ENCODE results near the gene SMIM26.
"Not testable (repeated sequence)": the region's sequence is repeated elsewhere in the genome, so short reads cannot be mapped to it uniquely, and the experiment has no call there.

SMIM26 gene

GRCh38 chr20:18566892-18567738, at the start of gene SMIM26:
TSS of gene SMIM26 (plus strand) at chr20:18567432. CDS start at chr20:18567479, 47 bp downstream.
- H3K9ac ChIP-seq (ENCODE audit: low read length): peak within 1 kb of the TSS; percentile 98
- H3K27me3 ChIP-seq (replicated peaks; ENCODE audit: control insufficient read depth, insufficient read depth, low read length): no peaks in the 10 kb centered on the region
- peak; percentile 97 for DNase-seq (ENCODE audit: low read depth)
- H3K36me3 ChIP-seq (ENCODE audit: control insufficient read depth, insufficient read depth, low read length, severe bottlenecking): peaks cover 20% of the 10 kb centered on the region
- H3K4me3 ChIP-seq (ENCODE audit: low read length): peak within 1 kb of the TSS; percentile 97
- H3K4me1 ChIP-seq (ENCODE audit: control insufficient read depth, insufficient read depth, low read length): peaks cover under 1% of the 10 kb centered on the region
- no peaks in the 10 kb centered on the region for H3K9me3 ChIP-seq (ENCODE audit: control insufficient read depth, low read length)

- peaks cover 32% of the 10 kb centered on the region for H3K36me3 ChIP-seq (ENCODE audit: control insufficient read depth, insufficient read depth, low read length, severe bottlenecking)
- not testable (repeated sequence) for H3K4me3 ChIP-seq (ENCODE audit: low read length); H3K9me3 ChIP-seq (ENCODE audit: control insufficient read depth, low read length)
These were observed 45.2 kb upstream of the SMIM26 start for GRCh38 chr20:18522066-18522465.

GRCh38 chr20:18523066-18523465, 44.2 kb upstream of the SMIM26 start:
- H3K4me3 ChIP-seq (ENCODE audit: low read length): no peak overlapping the region
- H3K36me3 ChIP-seq (ENCODE audit: control insufficient read depth, insufficient read depth, low read length, severe bottlenecking): peaks cover 30% of the 10 kb centered on the region
- H3K9me3 ChIP-seq (ENCODE audit: control insufficient read depth, low read length): no peaks in the 10 kb centered on the region
- no peak for DNase-seq (ENCODE audit: low read depth)
- H3K27me3 ChIP-seq (replicated peaks; ENCODE audit: control insufficient read depth, insufficient read depth, low read length): no peaks in the 10 kb centered on the region
- H3K9ac ChIP-seq (ENCODE audit: low read length): no peak overlapping the region
- H3K4me1 ChIP-seq (ENCODE audit: control insufficient read depth, insufficient read depth, low read length): peaks cover 32% of the 10 kb centered on the region

More at GRCh38 chr20:18522066-18522465, 45.2 kb upstream of the SMIM26 start:
- DNase-seq (ENCODE audit: low read depth); H3K27me3 ChIP-seq (replicated peaks; ENCODE audit: control insufficient read depth, insufficient read depth, low read length); H3K9ac ChIP-seq (ENCODE audit: low read length): not testable (repeated sequence)
- H3K4me1 ChIP-seq (ENCODE audit: control insufficient read depth, insufficient read depth, low read length): peaks cover 22% of the 10 kb centered on the region

- Histone ChIP-seq H3K9me3 (ENCODE audit: control insufficient read depth, low read length) (no peaks in the 10 kb centered on the region), H3K9ac (ENCODE audit: low read length) (peak overlapping the region; percentile 16), H3K36me3 (ENCODE audit: control insufficient read depth, insufficient read depth, low read length, severe bottlenecking) (peaks cover 46% of the 10 kb centered on the region), H3K27me3 (replicated peaks; ENCODE audit: control insufficient read depth, insufficient read depth, low read length) (no peaks in the 10 kb centered on the region), H3K4me1 (ENCODE audit: control insufficient read depth, insufficient read depth, low read length) (peaks cover 35% of the 10 kb centered on the region), H3K4me3 (ENCODE audit: low read length) (peak overlapping the region; percentile 43)
- DNase-seq (ENCODE audit: low read depth): peak; percentile 51
These were observed 42.6 kb upstream of the SMIM26 start for GRCh38 chr20:18524646-18525045.

GRCh38 chr20:18526761-18527160, 40.5 kb upstream of the SMIM26 start:
- DNase-seq (ENCODE audit: low read depth); H3K4me3 ChIP-seq (ENCODE audit: low read length); H3K27me3 ChIP-seq (replicated peaks; ENCODE audit: control insufficient read depth, insufficient read depth, low read length); H3K9me3 ChIP-seq (ENCODE audit: control insufficient read depth, low read length); H3K9ac ChIP-seq (ENCODE audit: low read length): not testable (repeated sequence)
- peaks cover 63% of the 10 kb centered on the region for H3K36me3 ChIP-seq (ENCODE audit: control insufficient read depth, insufficient read depth, low read length, severe bottlenecking)
- H3K4me1 ChIP-seq (ENCODE audit: control insufficient read depth, insufficient read depth, low read length): peaks cover 35% of the 10 kb centered on the region

- Histone ChIP-seq H3K9ac (ENCODE audit: low read length) (peak overlapping the region; percentile 5), H3K36me3 (ENCODE audit: control insufficient read depth, insufficient read depth, low read length, severe bottlenecking) (peaks cover 69% of the 10 kb centered on the region), H3K4me1 (ENCODE audit: control insufficient read depth, insufficient read depth, low read length) (peaks cover 35% of the 10 kb centered on the region), H3K4me3 (ENCODE audit: low read length) (no peak overlapping the region), H3K27me3 (replicated peaks; ENCODE audit: control insufficient read depth, insufficient read depth, low read length) (no peaks in the 10 kb centered on the region), H3K9me3 (ENCODE audit: control insufficient read depth, low read length) (no peaks in the 10 kb centered on the region)
- no peak for DNase-seq (ENCODE audit: low read depth)
These were observed 39.9 kb upstream of the SMIM26 start for GRCh38 chr20:18527339-18527738.

- H3K36me3 ChIP-seq (ENCODE audit: control insufficient read depth, insufficient read depth, low read length, severe bottlenecking): peaks cover 74% of the 10 kb centered on the region
- DNase-seq (ENCODE audit: low read depth): no peak
- H3K9me3 ChIP-seq (ENCODE audit: control insufficient read depth, low read length): no peaks in the 10 kb centered on the region
- no peaks in the 10 kb centered on the region for H3K27me3 ChIP-seq (replicated peaks; ENCODE audit: control insufficient read depth, insufficient read depth, low read length)
- peak overlapping the region; percentile 5 for H3K9ac ChIP-seq (ENCODE audit: low read length)
- peaks cover 35% of the 10 kb centered on the region for H3K4me1 ChIP-seq (ENCODE audit: control insufficient read depth, insufficient read depth, low read length)
- H3K4me3 ChIP-seq (ENCODE audit: low read length): no peak overlapping the region
These were observed 39.4 kb upstream of the SMIM26 start for GRCh38 chr20:18527836-18528235.

GRCh38 chr20:18529041-18529440, 38.2 kb upstream of the SMIM26 start:
- Histone ChIP-seq H3K9ac (ENCODE audit: low read length) (no peak overlapping the region), H3K36me3 (ENCODE audit: control insufficient read depth, insufficient read depth, low read length, severe bottlenecking) (peaks cover 86% of the 10 kb centered on the region), H3K4me1 (ENCODE audit: control insufficient read depth, insufficient read depth, low read length) (peaks cover 32% of the 10 kb centered on the region), H3K27me3 (replicated peaks; ENCODE audit: control insufficient read depth, insufficient read depth, low read length) (no peaks in the 10 kb centered on the region), H3K4me3 (ENCODE audit: low read length) (no peak overlapping the region), H3K9me3 (ENCODE audit: control insufficient read depth, low read length) (no peaks in the 10 kb centered on the region)
- no peak for DNase-seq (ENCODE audit: low read depth)

- peaks cover 7% of the 10 kb centered on the region for H3K4me1 ChIP-seq (ENCODE audit: control insufficient read depth, insufficient read depth, low read length)
- no peak overlapping the region for H3K4me3 ChIP-seq (ENCODE audit: low read length)
- no peak for DNase-seq (ENCODE audit: low read depth)
- no peak overlapping the region for H3K9ac ChIP-seq (ENCODE audit: low read length)
- no peaks in the 10 kb centered on the region for H3K9me3 ChIP-seq (ENCODE audit: control insufficient read depth, low read length)
- no peaks in the 10 kb centered on the region for H3K27me3 ChIP-seq (replicated peaks; ENCODE audit: control insufficient read depth, insufficient read depth, low read length)
- H3K36me3 ChIP-seq (ENCODE audit: control insufficient read depth, insufficient read depth, low read length, severe bottlenecking): peaks cover 81% of the 10 kb centered on the region
These were observed 34.6 kb upstream of the SMIM26 start for GRCh38 chr20:18532626-18533025.

- no peaks in the 10 kb centered on the region for H3K27me3 ChIP-seq (replicated peaks; ENCODE audit: control insufficient read depth, insufficient read depth, low read length)
- no peaks in the 10 kb centered on the region for H3K9me3 ChIP-seq (ENCODE audit: control insufficient read depth, low read length)
- H3K4me3 ChIP-seq (ENCODE audit: low read length): no peak overlapping the region
- no peak for DNase-seq (ENCODE audit: low read depth)
- H3K9ac ChIP-seq (ENCODE audit: low read length): no peak overlapping the region
- peaks cover 77% of the 10 kb centered on the region for H3K36me3 ChIP-seq (ENCODE audit: control insufficient read depth, insufficient read depth, low read length, severe bottlenecking)
- no peaks in the 10 kb centered on the region for H3K4me1 ChIP-seq (ENCODE audit: control insufficient read depth, insufficient read depth, low read length)
These were observed 33.7 kb upstream of the SMIM26 start for GRCh38 chr20:18533491-18533890.

GRCh38 chr20:18533978-18534644, 33.1 kb upstream of the SMIM26 start:
- H3K4me1 ChIP-seq (ENCODE audit: control insufficient read depth, insufficient read depth, low read length): no peaks in the 10 kb centered on the region
- no peaks in the 10 kb centered on the region for H3K27me3 ChIP-seq (replicated peaks; ENCODE audit: control insufficient read depth, insufficient read depth, low read length)
- H3K4me3 ChIP-seq (ENCODE audit: low read length): no peak overlapping the region
- no peaks in the 10 kb centered on the region for H3K9me3 ChIP-seq (ENCODE audit: control insufficient read depth, low read length)
- DNase-seq (ENCODE audit: low read depth): no peak
- peaks cover 74% of the 10 kb centered on the region for H3K36me3 ChIP-seq (ENCODE audit: control insufficient read depth, insufficient read depth, low read length, severe bottlenecking)
- no peak overlapping the region for H3K9ac ChIP-seq (ENCODE audit: low read length)

Data from adipocyte (in vitro differentiated cells).